ENCODE measurements around the gene ACOT11.

DNA sequence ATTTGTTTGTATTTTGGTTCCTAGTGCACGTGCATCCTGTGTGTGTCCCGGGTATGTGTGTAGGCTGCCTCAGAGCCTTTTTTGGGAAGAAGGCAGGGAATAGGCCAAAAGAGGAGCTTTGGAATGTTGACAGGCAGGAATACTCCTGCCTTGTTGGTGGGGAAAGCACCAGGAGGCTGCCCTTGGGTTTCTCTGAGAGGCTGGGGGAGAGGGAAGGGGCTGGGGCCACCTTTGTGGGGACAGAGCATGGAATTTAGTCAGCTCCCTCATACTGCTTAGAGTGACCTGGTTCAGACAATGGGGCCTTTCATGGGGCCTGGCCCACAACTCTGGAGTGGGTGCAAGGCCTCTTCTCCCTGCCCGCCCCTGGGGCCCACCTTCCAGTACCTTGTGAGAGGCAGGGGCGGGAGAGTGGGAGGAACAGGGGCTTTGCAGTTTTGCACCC is 31.3 kb downstream of the ACOT11 start:
- TF ChIP-seq, protein P1, sequence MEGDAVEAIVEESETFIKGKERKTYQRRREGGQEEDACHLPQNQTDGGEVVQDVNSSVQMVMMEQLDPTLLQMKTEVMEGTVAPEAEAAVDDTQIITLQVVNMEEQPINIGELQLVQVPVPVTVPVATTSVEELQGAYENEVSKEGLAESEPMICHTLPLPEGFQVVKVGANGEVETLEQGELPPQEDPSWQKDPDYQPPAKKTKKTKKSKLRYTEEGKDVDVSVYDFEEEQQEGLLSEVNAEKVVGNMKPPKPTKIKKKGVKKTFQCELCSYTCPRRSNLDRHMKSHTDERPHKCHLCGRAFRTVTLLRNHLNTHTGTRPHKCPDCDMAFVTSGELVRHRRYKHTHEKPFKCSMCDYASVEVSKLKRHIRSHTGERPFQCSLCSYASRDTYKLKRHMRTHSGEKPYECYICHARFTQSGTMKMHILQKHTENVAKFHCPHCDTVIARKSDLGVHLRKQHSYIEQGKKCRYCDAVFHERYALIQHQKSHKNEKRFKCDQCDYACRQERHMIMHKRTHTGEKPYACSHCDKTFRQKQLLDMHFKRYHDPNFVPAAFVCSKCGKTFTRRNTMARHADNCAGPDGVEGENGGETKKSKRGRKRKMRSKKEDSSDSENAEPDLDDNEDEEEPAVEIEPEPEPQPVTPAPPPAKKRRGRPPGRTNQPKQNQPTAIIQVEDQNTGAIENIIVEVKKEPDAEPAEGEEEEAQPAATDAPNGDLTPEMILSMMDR (IDR thresholded peaks at IDR 0.05; ENCODE audit: poor library complexity, severe bottlenecking), result no peak
- no peak for TF ChIP-seq EZH2 (IDR thresholded peaks at IDR 0.05; ENCODE audit: borderline replicate concordance, insufficient read depth, low read length, poor library complexity, severe bottlenecking)
- TF ChIP-seq POLR2AphosphoS5 (IDR thresholded peaks at IDR 0.05), result no peak
- no peak for TF ChIP-seq EP300 (conservative IDR thresholded peaks at IDR 0.05; ENCODE audit: poor library complexity, severe bottlenecking)
- no peak for TF ChIP-seq TAF1 (IDR thresholded peaks at IDR 0.05; ENCODE audit: low read depth)
- TF ChIP-seq, protein P2, sequence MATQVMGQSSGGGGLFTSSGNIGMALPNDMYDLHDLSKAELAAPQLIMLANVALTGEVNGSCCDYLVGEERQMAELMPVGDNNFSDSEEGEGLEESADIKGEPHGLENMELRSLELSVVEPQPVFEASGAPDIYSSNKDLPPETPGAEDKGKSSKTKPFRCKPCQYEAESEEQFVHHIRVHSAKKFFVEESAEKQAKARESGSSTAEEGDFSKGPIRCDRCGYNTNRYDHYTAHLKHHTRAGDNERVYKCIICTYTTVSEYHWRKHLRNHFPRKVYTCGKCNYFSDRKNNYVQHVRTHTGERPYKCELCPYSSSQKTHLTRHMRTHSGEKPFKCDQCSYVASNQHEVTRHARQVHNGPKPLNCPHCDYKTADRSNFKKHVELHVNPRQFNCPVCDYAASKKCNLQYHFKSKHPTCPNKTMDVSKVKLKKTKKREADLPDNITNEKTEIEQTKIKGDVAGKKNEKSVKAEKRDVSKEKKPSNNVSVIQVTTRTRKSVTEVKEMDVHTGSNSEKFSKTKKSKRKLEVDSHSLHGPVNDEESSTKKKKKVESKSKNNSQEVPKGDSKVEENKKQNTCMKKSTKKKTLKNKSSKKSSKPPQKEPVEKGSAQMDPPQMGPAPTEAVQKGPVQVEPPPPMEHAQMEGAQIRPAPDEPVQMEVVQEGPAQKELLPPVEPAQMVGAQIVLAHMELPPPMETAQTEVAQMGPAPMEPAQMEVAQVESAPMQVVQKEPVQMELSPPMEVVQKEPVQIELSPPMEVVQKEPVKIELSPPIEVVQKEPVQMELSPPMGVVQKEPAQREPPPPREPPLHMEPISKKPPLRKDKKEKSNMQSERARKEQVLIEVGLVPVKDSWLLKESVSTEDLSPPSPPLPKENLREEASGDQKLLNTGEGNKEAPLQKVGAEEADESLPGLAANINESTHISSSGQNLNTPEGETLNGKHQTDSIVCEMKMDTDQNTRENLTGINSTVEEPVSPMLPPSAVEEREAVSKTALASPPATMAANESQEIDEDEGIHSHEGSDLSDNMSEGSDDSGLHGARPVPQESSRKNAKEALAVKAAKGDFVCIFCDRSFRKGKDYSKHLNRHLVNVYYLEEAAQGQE (IDR thresholded peaks at IDR 0.05; ENCODE audit: borderline replicate concordance), result no peak
- TF ChIP-seq RAD21 (conservative IDR thresholded peaks at IDR 0.05), result no peak
- TF ChIP-seq SMC3 (conservative IDR thresholded peaks at IDR 0.05; ENCODE audit: poor library complexity), result no peak

Data from neural cell (in vitro differentiated cells).